CD4-positive, alpha-beta T cell (primary cell): ENCODE results near the gene CSTF1. TPM values are rescaled to one million over a fixed set of nuclear protein-coding genes. Genes with fewer than 3 reads are reported as not detected.

ENCODE experiments used
- ATAC-seq: fragments of 200-7000 bp; cut with Tn5 transposase; one replicate; pipeline ENCODE4 v1.10.0; 2022; ENCODE audit warnings: mild to moderate bottlenecking; ENCODE audit not compliant: poor library complexity
- CTCF ChIA-PET: fragments of 350-600 bp; sonication (Branson Sonifier 250); formaldehyde crosslinking; loops from one replicate; lab custom pipeline; 2021; ENCODE audit warnings: antibody characterized with exemption, inconsistent platforms; lab: Charles Lee
- POLR2A ChIA-PET: fragments of 350-600 bp; sonication (Branson Sonifier 250); formaldehyde crosslinking; loops from one replicate; lab custom pipeline; 2021; ENCODE audit warnings: antibody characterized with exemption, inconsistent platforms; lab: Charles Lee
- DNase-seq, 14 experiments: peaks; one replicate each; pipeline ENCODE4 v3.0.0-alpha.2; 2013 to 2020; ENCODE audit warnings: mixed read lengths in 2 of 14
- H3K27ac ChIP-seq, 2 donors: one replicate each; pipeline versions ENCODE4 v1.5.1 to v1.7.0; 2013; ENCODE audit warnings: low read length in 2 of 2, low read depth in 1 of 2, mild to moderate bottlenecking in 1 of 2
- H3K27me3 ChIP-seq, 2 experiments: 1 replicate in 1 of 2; 2 replicates in 1 of 2; pipeline versions ENCODE4 v1.6.1 to v1.7.0; 2013; ENCODE audit warnings: low read length in 2 of 2, control low read depth in 1 of 2, mild to moderate bottlenecking in 1 of 2, moderate library complexity in 1 of 2; ENCODE audit not compliant: insufficient read depth in 2 of 2, control insufficient read depth in 1 of 2
- H3K36me3 ChIP-seq: one replicate; pipeline ENCODE4 v1.6.1; 2013; ENCODE audit warnings: low read length, control low read depth; ENCODE audit not compliant: insufficient read depth
- H3K4me1 ChIP-seq: one replicate; pipeline ENCODE4 v1.6.1; 2013; ENCODE audit warnings: low read length, control low read depth; ENCODE audit not compliant: insufficient read depth
- H3K4me3 ChIP-seq: one replicate; pipeline ENCODE4 v1.5.1; 2013; ENCODE audit warnings: mild to moderate bottlenecking, low read length, moderate library complexity
- H3K9me3 ChIP-seq, 2 experiments: 1 replicate in 1 of 2; 2 replicates in 1 of 2; pipeline versions ENCODE4 v1.6.1 to v1.7.0; 2013; ENCODE audit warnings: low read length in 2 of 2, mild to moderate bottlenecking in 2 of 2, control low read depth in 1 of 2, moderate library complexity in 1 of 2; ENCODE audit not compliant: control insufficient read depth in 1 of 2, insufficient read depth in 1 of 2
- H3K27ac Mint-ChIP-seq: one replicate; pipeline ENCODE4 v1.8.0; 2020; ENCODE audit warnings: mixed read lengths
- H3K27me3 Mint-ChIP-seq: one replicate; pipeline ENCODE4 v1.8.0; 2021; ENCODE audit warnings: mixed read lengths
- H3K36me3 Mint-ChIP-seq: one replicate; pipeline ENCODE4 v1.8.0; 2021; ENCODE audit warnings: low read depth, mixed read lengths
- H3K4me1 Mint-ChIP-seq: one replicate; pipeline ENCODE4 v1.8.0; 2021; ENCODE audit warnings: low read depth, mixed read lengths
- H3K4me3 Mint-ChIP-seq: one replicate; pipeline ENCODE4 v1.8.0; 2020; ENCODE audit warnings: mild to moderate bottlenecking, mixed read lengths
- H3K9me3 Mint-ChIP-seq: one replicate; pipeline ENCODE4 v1.8.0; 2020; ENCODE audit warnings: mixed read lengths
- intact Hi-C, 2 experiments: fragments of 100-400 bp; cut with DNase I in 1 of 2; cut with micrococcal nuclease in 1 of 2; formaldehyde crosslinking; loops; one replicate each; pipeline versions ENCODE4 v1.15.1 to v1.9.0; 2023 to 2025; cut with DNase I, micrococcal nuclease
- total RNA-seq, 174 experiments: library from RNA in 2 of 174; stranded (reverse) in 2 of 174; gene quantifications; one replicate each; pipeline ENCODE4 v1.2.3 and lab custom pipeline; 2021 to 2026
- TF ChIP-seq, protein P1 (sequence below): fragments of 200-600 bp; IDR thresholded peaks from one replicate; pipeline ENCODE4 v1.8.0; 2022; ENCODE audit warnings: antibody characterized with exemption, mild to moderate bottlenecking

The CSTF1 gene
- total RNA-seq, 2 experiments from 2014 or later, result 20.7 to 21.8 TPM

- Mint-ChIP-seq H3K27me3 (no peaks in the 10 kb centered on the region), H3K4me3 (no peak overlapping the region), H3K4me1 (peaks cover 64% of the 10 kb centered on the region), H3K36me3 (peaks cover 23% of the 10 kb centered on the region), H3K9me3 (no peaks in the 10 kb centered on the region), H3K27ac (no peak overlapping the region)
- Histone ChIP-seq H3K27me3 (no peaks in the 10 kb centered on the region), H3K27ac (no peak overlapping the region), H3K36me3 (no peaks in the 10 kb centered on the region), H3K4me1 (peaks cover 55% of the 10 kb centered on the region), H3K4me3 (no peak overlapping the region), H3K9me3 (no peaks in the 10 kb centered on the region)
- ChIA-PET POLR2A (interaction anchor here (1.1 to 4.0 kb wide), 2 partner anchors 12 to 20 kb away, joined by 3 to 43 read pairs; partner anchors contain the start of gene CASS4), CTCF (no interaction called here)
- no peak for DNase-seq
- intact Hi-C loops, result no loop called here
- no peak for ATAC-seq
- TF ChIP-seq, protein P1, sequence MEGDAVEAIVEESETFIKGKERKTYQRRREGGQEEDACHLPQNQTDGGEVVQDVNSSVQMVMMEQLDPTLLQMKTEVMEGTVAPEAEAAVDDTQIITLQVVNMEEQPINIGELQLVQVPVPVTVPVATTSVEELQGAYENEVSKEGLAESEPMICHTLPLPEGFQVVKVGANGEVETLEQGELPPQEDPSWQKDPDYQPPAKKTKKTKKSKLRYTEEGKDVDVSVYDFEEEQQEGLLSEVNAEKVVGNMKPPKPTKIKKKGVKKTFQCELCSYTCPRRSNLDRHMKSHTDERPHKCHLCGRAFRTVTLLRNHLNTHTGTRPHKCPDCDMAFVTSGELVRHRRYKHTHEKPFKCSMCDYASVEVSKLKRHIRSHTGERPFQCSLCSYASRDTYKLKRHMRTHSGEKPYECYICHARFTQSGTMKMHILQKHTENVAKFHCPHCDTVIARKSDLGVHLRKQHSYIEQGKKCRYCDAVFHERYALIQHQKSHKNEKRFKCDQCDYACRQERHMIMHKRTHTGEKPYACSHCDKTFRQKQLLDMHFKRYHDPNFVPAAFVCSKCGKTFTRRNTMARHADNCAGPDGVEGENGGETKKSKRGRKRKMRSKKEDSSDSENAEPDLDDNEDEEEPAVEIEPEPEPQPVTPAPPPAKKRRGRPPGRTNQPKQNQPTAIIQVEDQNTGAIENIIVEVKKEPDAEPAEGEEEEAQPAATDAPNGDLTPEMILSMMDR, result no peak
These were observed 31.4 kb downstream of the CSTF1 start for GRCh38 chr20:56423886-56424285.

DNA sequence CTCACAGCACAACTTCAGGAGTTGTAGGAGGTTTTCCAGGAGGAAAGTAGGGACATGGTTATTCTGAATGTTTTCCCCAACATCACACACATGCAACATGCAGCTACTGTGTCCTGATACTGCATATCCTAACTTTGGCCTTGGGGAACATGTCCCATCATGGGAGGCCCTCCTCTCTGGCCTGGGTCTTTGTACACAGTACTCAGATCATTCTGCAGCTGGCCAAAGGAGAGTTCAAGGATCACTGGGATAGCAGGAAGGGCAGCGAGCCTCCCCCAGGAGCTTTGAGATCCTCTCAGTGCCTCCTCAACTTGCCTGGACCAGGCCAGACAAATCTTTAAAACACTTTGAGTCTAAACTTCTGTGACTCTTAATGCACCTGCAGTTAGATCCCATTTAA lies 32.5 kb downstream of the CSTF1 start:
- Mint-ChIP-seq H3K27me3 (no peaks in the 10 kb centered on the region), H3K27ac (no peak overlapping the region), H3K4me3 (no peak overlapping the region), H3K4me1 (peaks cover 69% of the 10 kb centered on the region), H3K9me3 (no peaks in the 10 kb centered on the region), H3K36me3 (peaks cover 25% of the 10 kb centered on the region)
- ATAC-seq (no peak), DNase-seq (no peak)
- Histone ChIP-seq H3K4me3 (no peak overlapping the region), H3K4me1 (peaks cover 55% of the 10 kb centered on the region), H3K27me3 (no peaks in the 10 kb centered on the region), H3K27ac (no peak overlapping the region), H3K9me3 (no peaks in the 10 kb centered on the region), H3K36me3 (no peaks in the 10 kb centered on the region)
- ChIA-PET CTCF (no interaction called here), POLR2A (interaction anchor here (1.1 to 2.8 kb wide), 2 partner anchors 12 to 19 kb away, joined by 3 to 11 read pairs; partner anchors contain the start of gene CASS4)
- intact Hi-C loops, result no loop called here
- TF ChIP-seq, protein P1, result no peak

GRCh38 chr20:56426026-56426425 lies 33.6 kb downstream of the CSTF1 start:
- Mint-ChIP-seq H3K4me1 (peaks cover 69% of the 10 kb centered on the region), H3K9me3 (no peaks in the 10 kb centered on the region), H3K27ac (peak overlapping the region; percentile 28), H3K4me3 (no peak overlapping the region), H3K36me3 (peaks cover 21% of the 10 kb centered on the region), H3K27me3 (no peaks in the 10 kb centered on the region)
- Histone ChIP-seq H3K27ac (no peak overlapping the region), H3K4me1 (peaks cover 53% of the 10 kb centered on the region), H3K4me3 (no peak overlapping the region), H3K36me3 (no peaks in the 10 kb centered on the region), H3K9me3 (no peaks in the 10 kb centered on the region), H3K27me3 (no peaks in the 10 kb centered on the region)
- ChIA-PET POLR2A (interaction anchor here (2.8 kb wide), 1 partner anchor 13 kb away, joined by 11 read pairs; the partner anchor contains the start of gene CASS4), CTCF (no interaction called here)
- no peak for DNase-seq
- ATAC-seq, result no peak
- intact Hi-C loops, result no loop called here
- TF ChIP-seq, protein P1, result no peak
